Stimulated activated CD8-positive, alpha-beta memory T cell treated with anti-CD3 and anti-CD28 coated beads, Interleukin-15, amount 100 ng/mL, for 4 hours (primary cell): ENCODE measurements around the gene RB1.

Experiments used
- DNase-seq, 2 donors: peaks; one replicate each; pipeline ENCODE4 v3.0.0-alpha.2; 2020; ENCODE audit warnings: low read depth in 2 of 2

The RB1 gene

GRCh38 chr13:48303359-48304142 is at the start of gene RB1:
RB1 (plus strand) TSS chr13:48303751; CDS start chr13:48303913, 162 bp downstream.
- DNase-seq = peak; percentile 74 to 82

- no peak for DNase-seq
Measured at GRCh38 chr13:48253849-48254248, 49.7 kb upstream of the RB1 start.

- no peak for DNase-seq
Measured at GRCh38 chr13:48255090-48255489, 48.5 kb upstream of the RB1 start.

GRCh38 chr13:48255954-48256353 is 47.6 kb upstream of the RB1 start:
- DNase-seq = no peak

- DNase-seq = no peak
Measured at GRCh38 chr13:48258002-48258401, 45.5 kb upstream of the RB1 start.

- no peak for DNase-seq
Measured at GRCh38 chr13:48258430-48258829, 45.1 kb upstream of the RB1 start.

- no peak for DNase-seq
Measured at GRCh38 chr13:48260970-48261369, 42.6 kb upstream of the RB1 start.

- no peak for DNase-seq
Measured at GRCh38 chr13:48263196-48263595, 40.4 kb upstream of the RB1 start.

- no peak for DNase-seq
Measured at GRCh38 chr13:48264058-48264457, 39.5 kb upstream of the RB1 start.

- DNase-seq = peak in 1 of 2 donors; percentile 5
Measured at GRCh38 chr13:48265217-48265815, 38.2 kb upstream of the RB1 start.

- DNase-seq = no peak
Measured at GRCh38 chr13:48266150-48266549, 37.4 kb upstream of the RB1 start.

- no peak for DNase-seq
Measured at GRCh38 chr13:48266701-48267639, 36.6 kb upstream of the RB1 start.

- DNase-seq = no peak
Measured at GRCh38 chr13:48268019-48268418, 35.5 kb upstream of the RB1 start.

GRCh38 chr13:48273346-48273745 is 30.2 kb upstream of the RB1 start:
- DNase-seq = no peak

- no peak for DNase-seq
Measured at GRCh38 chr13:48275507-48275906, 28.0 kb upstream of the RB1 start.

GRCh38 chr13:48278806-48279205 is 24.7 kb upstream of the RB1 start:
- DNase-seq = no peak

- no peak for DNase-seq
Measured at GRCh38 chr13:48281556-48281955, 22.0 kb upstream of the RB1 start.

GRCh38 chr13:48291730-48292129 is 11.8 kb upstream of the RB1 start:
- no peak for DNase-seq

- DNase-seq = no peak
Measured at GRCh38 chr13:48292650-48293049, 10.9 kb upstream of the RB1 start.

GRCh38 chr13:48294653-48295052 is 8.9 kb upstream of the RB1 start:
- DNase-seq = no peak

GRCh38 chr13:48295271-48295670 is 8.3 kb upstream of the RB1 start:
- DNase-seq = no peak

- no peak for DNase-seq
Measured at GRCh38 chr13:48296528-48296927, 7.0 kb upstream of the RB1 start.
